ENCODE measurements around the gene PDSS2. TPM values are rescaled to one million over a fixed set of nuclear protein-coding genes. Genes with fewer than 3 reads are reported as not detected.
"Not testable (repeated sequence)": the region's sequence is repeated elsewhere in the genome, so short reads cannot be mapped to it uniquely, and the experiment has no call there.

Gene PDSS2
- polyA plus RNA-seq, 1 donor (not counting 4 experiments of a cell fraction or from before 2014, with no cell fraction given) = 12.5 TPM

- dilution Hi-C loops (cut with MboI; ENCODE audit: extremely low pct_ligation_motif_present, low sequenced_read_pairs) = no loop called here
These were observed 285.6 kb downstream of the PDSS2 start for GRCh38 chr6:107173779-107174178.

GRCh38 chr6:107171513-107171912, 287.9 kb downstream of the PDSS2 start:
- TF ChIP-seq, protein P1, sequence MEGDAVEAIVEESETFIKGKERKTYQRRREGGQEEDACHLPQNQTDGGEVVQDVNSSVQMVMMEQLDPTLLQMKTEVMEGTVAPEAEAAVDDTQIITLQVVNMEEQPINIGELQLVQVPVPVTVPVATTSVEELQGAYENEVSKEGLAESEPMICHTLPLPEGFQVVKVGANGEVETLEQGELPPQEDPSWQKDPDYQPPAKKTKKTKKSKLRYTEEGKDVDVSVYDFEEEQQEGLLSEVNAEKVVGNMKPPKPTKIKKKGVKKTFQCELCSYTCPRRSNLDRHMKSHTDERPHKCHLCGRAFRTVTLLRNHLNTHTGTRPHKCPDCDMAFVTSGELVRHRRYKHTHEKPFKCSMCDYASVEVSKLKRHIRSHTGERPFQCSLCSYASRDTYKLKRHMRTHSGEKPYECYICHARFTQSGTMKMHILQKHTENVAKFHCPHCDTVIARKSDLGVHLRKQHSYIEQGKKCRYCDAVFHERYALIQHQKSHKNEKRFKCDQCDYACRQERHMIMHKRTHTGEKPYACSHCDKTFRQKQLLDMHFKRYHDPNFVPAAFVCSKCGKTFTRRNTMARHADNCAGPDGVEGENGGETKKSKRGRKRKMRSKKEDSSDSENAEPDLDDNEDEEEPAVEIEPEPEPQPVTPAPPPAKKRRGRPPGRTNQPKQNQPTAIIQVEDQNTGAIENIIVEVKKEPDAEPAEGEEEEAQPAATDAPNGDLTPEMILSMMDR (optimal IDR thresholded peaks at IDR 0.05 in 1 of 3, IDR thresholded peaks at IDR 0.05 in 1 of 3, conservative IDR thresholded peaks at IDR 0.05 in 1 of 3; ENCODE audit: extremely low read depth in 1 of 3, insufficient read depth in 2 of 3, low read length in 3 of 3) = no peak
- TF ChIP-seq EZH2 (IDR thresholded peaks at IDR 0.05; ENCODE audit: low read length) = no peak
- Histone ChIP-seq H3K79me2 (ENCODE audit: control insufficient read depth, insufficient read depth, low read length) (no peaks in the 10 kb centered on the region), H3K4me1 (ENCODE audit: control insufficient read depth, extremely low read depth, insufficient read depth, low read length) (no peaks in the 10 kb centered on the region), H3K4me2 (ENCODE audit: control insufficient read depth, extremely low read depth, insufficient read depth, low read depth, low read length) (no peak overlapping the region), H3K9me1 (ENCODE audit: control insufficient read depth, extremely low read depth, insufficient read depth, low read length) (no peaks in the 10 kb centered on the region), H3K4me3 (ENCODE audit: control insufficient read depth in 2 of 3, extremely low read depth in 1 of 3, insufficient read depth in 2 of 3, low read depth in 1 of 3, low read length in 3 of 3) (no peak overlapping the region), H4K20me1 (ENCODE audit: control insufficient read depth, extremely low read depth, insufficient read depth, low read length) (no peaks in the 10 kb centered on the region), H3K9me3 (ENCODE audit: control insufficient read depth, low read depth, low read length) (no peaks in the 10 kb centered on the region), H3K36me3 (ENCODE audit: control insufficient read depth in 2 of 2, extremely low read depth in 1 of 2, insufficient read depth in 2 of 2, low read length in 2 of 2) (no peaks in the 10 kb centered on the region), H3K27me3 (ENCODE audit: control insufficient read depth, extremely low read depth, insufficient read depth, low read length) (no peaks in the 10 kb centered on the region), H2AFZ (ENCODE audit: control insufficient read depth, low read length) (no peak overlapping the region), H3K27ac (ENCODE audit: control insufficient read depth, insufficient read depth, low read length) (no peak overlapping the region), H3K9ac (ENCODE audit: control insufficient read depth, extremely low read depth, insufficient read depth, low read length) (no peak overlapping the region)
- FAIRE-seq = no peak
- no peak for DNase-seq (ENCODE audit: low read depth, low spot score)
- dilution Hi-C loops (cut with MboI; ENCODE audit: extremely low pct_ligation_motif_present, low sequenced_read_pairs) = no loop called here

More at GRCh38 chr6:107173779-107174178, 285.6 kb downstream of the PDSS2 start:
- Histone ChIP-seq H3K36me3 (ENCODE audit: control insufficient read depth in 2 of 2, extremely low read depth in 1 of 2, insufficient read depth in 2 of 2, low read length in 2 of 2) (no peaks in the 10 kb centered on the region), H2AFZ (ENCODE audit: control insufficient read depth, low read length) (no peak overlapping the region), H3K4me1 (ENCODE audit: control insufficient read depth, extremely low read depth, insufficient read depth, low read length) (no peaks in the 10 kb centered on the region), H3K4me3 (ENCODE audit: control insufficient read depth in 2 of 3, extremely low read depth in 1 of 3, insufficient read depth in 2 of 3, low read depth in 1 of 3, low read length in 3 of 3) (no peak overlapping the region), H3K27ac (ENCODE audit: control insufficient read depth, insufficient read depth, low read length) (no peak overlapping the region), H3K27me3 (ENCODE audit: control insufficient read depth, extremely low read depth, insufficient read depth, low read length) (no peaks in the 10 kb centered on the region), H3K9me1 (ENCODE audit: control insufficient read depth, extremely low read depth, insufficient read depth, low read length) (no peaks in the 10 kb centered on the region), H3K9me3 (ENCODE audit: control insufficient read depth, low read depth, low read length) (no peaks in the 10 kb centered on the region), H4K20me1 (ENCODE audit: control insufficient read depth, extremely low read depth, insufficient read depth, low read length) (no peaks in the 10 kb centered on the region), H3K79me2 (ENCODE audit: control insufficient read depth, insufficient read depth, low read length) (no peaks in the 10 kb centered on the region), H3K4me2 (ENCODE audit: control insufficient read depth, extremely low read depth, insufficient read depth, low read depth, low read length) (no peak overlapping the region), H3K9ac (ENCODE audit: control insufficient read depth, extremely low read depth, insufficient read depth, low read length) (no peak overlapping the region)
- FAIRE-seq (no peak), DNase-seq (ENCODE audit: low read depth, low spot score) (no peak)
- TF ChIP-seq EZH2 (IDR thresholded peaks at IDR 0.05; ENCODE audit: low read length) = no peak
- TF ChIP-seq, protein P1 (optimal IDR thresholded peaks at IDR 0.05 in 1 of 3, IDR thresholded peaks at IDR 0.05 in 1 of 3, conservative IDR thresholded peaks at IDR 0.05 in 1 of 3; ENCODE audit: extremely low read depth in 1 of 3, insufficient read depth in 2 of 3, low read length in 3 of 3) = no peak

DNA sequence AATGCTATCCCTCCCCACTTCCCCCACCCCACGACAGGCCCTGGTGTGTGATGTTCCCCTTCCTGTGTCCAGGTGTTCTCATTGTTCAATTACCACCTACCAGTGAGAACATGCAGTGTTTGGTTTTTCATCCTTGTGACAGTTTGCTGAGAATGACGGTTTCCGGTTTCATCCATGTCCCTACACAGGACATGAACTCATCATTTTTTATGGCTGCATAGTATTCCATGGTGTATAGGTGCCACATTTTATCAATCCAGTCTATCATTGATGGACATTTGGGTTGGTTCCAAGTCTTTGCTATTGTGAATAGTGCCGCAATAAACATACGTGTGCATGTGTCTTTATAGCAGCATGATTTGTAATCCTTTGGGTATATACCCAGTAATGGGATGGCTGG, 295.1 kb downstream of the PDSS2 start:
- H3K9ac ChIP-seq (ENCODE audit: control insufficient read depth, extremely low read depth, insufficient read depth, low read length); H3K4me3 ChIP-seq (ENCODE audit: control insufficient read depth in 2 of 3, extremely low read depth in 1 of 3, insufficient read depth in 2 of 3, low read depth in 1 of 3, low read length in 3 of 3); H2AFZ ChIP-seq (ENCODE audit: control insufficient read depth, low read length); H3K27me3 ChIP-seq (ENCODE audit: control insufficient read depth, extremely low read depth, insufficient read depth, low read length); H3K27ac ChIP-seq (ENCODE audit: control insufficient read depth, insufficient read depth, low read length); H3K4me2 ChIP-seq (ENCODE audit: control insufficient read depth, extremely low read depth, insufficient read depth, low read depth, low read length); DNase-seq (ENCODE audit: low read depth, low spot score); H3K9me1 ChIP-seq (ENCODE audit: control insufficient read depth, extremely low read depth, insufficient read depth, low read length); H3K9me3 ChIP-seq (ENCODE audit: control insufficient read depth, low read depth, low read length); H3K79me2 ChIP-seq (ENCODE audit: control insufficient read depth, insufficient read depth, low read length); dilution Hi-C loops (cut with MboI; ENCODE audit: extremely low pct_ligation_motif_present, low sequenced_read_pairs); H3K36me3 ChIP-seq (ENCODE audit: control insufficient read depth in 2 of 2, extremely low read depth in 1 of 2, insufficient read depth in 2 of 2, low read length in 2 of 2); H3K4me1 ChIP-seq (ENCODE audit: control insufficient read depth, extremely low read depth, insufficient read depth, low read length); FAIRE-seq; H4K20me1 ChIP-seq (ENCODE audit: control insufficient read depth, extremely low read depth, insufficient read depth, low read length): not testable (repeated sequence)

All from keratinocyte (primary cell).